IPS DF 4.7 (cell line): ENCODE data around the gene LRMDA.
"Not testable (repeated sequence)": the region's sequence is repeated elsewhere in the genome, so short reads cannot be mapped to it uniquely, and the experiment has no call there.

Source experiments
- DNase-seq: peaks from one replicate; pipeline ENCODE4 v3.0.0-alpha.2; 2013; ENCODE audit warnings: low spot score; ENCODE audit errors: extremely low read depth

The LRMDA gene

GRCh38 chr10:75766752-75767151 lies 335.3 kb downstream of the LRMDA start:
- not testable (repeated sequence) for DNase-seq

GRCh38 chr10:75770626-75771081 lies 339.2 kb downstream of the LRMDA start:
- DNase-seq: no peak

GRCh38 chr10:75771606-75772005 lies 340.2 kb downstream of the LRMDA start:
- DNase-seq: no peak

GRCh38 chr10:75772153-75772887 lies 340.9 kb downstream of the LRMDA start:
- DNase-seq: no peak

GRCh38 chr10:75773231-75773780 lies 341.9 kb downstream of the LRMDA start:
- DNase-seq: no peak

- DNase-seq: no peak
These were observed 342.7 kb downstream of the LRMDA start for GRCh38 chr10:75773813-75774782.

- no peak for DNase-seq
These were observed 343.5 kb downstream of the LRMDA start for GRCh38 chr10:75774783-75775490.

GRCh38 chr10:75776738-75777504 lies 345.5 kb downstream of the LRMDA start:
- no peak for DNase-seq

- DNase-seq: no peak
These were observed 347.2 kb downstream of the LRMDA start for GRCh38 chr10:75778665-75779064.

- DNase-seq: no peak
These were observed 347.9 kb downstream of the LRMDA start for GRCh38 chr10:75779276-75779675.

- DNase-seq: no peak
These were observed 351.2 kb downstream of the LRMDA start for GRCh38 chr10:75782463-75783248.

- no peak for DNase-seq
These were observed 357.2 kb downstream of the LRMDA start for GRCh38 chr10:75788394-75789205.

- DNase-seq: no peak
These were observed 362.4 kb downstream of the LRMDA start for GRCh38 chr10:75793848-75794247.

GRCh38 chr10:75801121-75801520 lies 369.7 kb downstream of the LRMDA start:
- no peak for DNase-seq

- no peak for DNase-seq
These were observed 370.2 kb downstream of the LRMDA start for GRCh38 chr10:75801661-75802060.

GRCh38 chr10:75803121-75803520 lies 371.7 kb downstream of the LRMDA start:
- no peak for DNase-seq

- DNase-seq: no peak
These were observed 372.6 kb downstream of the LRMDA start for GRCh38 chr10:75803816-75804552.

- no peak for DNase-seq
These were observed 374.8 kb downstream of the LRMDA start for GRCh38 chr10:75806186-75806585.
